ENCODE results near the gene TARS1. TPM values are rescaled to one million over a fixed set of nuclear protein-coding genes. Genes with fewer than 3 reads are reported as not detected.

TARS1 gene
- total RNA-seq, 2 experiments from 2014 or later = 31.3 to 32.0 TPM

DNA sequence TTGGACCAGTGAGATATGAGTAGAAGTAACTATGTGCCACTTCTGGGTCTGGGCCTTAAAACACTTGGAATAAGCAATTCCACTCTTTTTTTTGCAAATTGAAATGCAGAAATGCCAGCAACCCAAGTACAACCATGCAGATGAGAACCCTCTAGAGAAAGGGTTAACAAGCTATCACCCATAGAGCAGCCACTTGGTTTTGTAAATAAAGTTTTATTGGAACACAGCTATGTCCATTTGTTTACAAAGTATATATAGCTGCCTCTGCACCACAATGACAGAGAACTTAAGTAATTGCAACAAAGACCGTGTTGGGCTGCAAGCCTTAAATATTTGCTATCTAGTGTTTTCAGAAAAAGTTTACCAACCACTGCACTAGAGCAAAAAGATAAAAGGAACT is 9.8 kb upstream of the TARS1 start:
- ChIA-PET CTCF (interaction anchor here (0.8 kb wide), 1 partner anchor 11 kb away, joined by 3 read pairs; no protein-coding TSS in a partner anchor), POLR2A (no interaction called here)
- no peak overlapping the region for H3K4me3 Mint-ChIP-seq

DNA sequence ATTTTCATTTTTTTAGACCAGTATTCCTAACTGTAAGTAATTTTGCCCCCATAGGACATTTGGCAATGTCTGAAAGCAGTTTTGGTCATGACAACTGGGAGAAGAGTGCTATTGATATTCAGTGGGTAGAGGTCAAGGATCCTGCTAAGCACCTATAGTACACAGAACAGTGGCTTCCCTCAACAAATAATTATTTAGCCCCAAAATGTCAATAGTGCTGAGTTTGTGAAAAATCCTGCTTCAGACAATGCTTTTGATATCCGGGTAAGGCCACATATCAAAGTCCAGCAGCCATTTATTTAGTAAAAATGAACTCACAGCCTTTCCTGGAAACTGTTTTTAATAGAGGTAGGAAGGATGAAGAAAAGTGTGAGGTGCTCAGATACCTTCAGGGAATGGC is 8.1 kb upstream of the TARS1 start:
- H3K36me3 Mint-ChIP-seq (ENCODE audit: low read depth) = no peaks in the 10 kb centered on the region
- no peaks in the 10 kb centered on the region for H3K9me3 Mint-ChIP-seq
- H3K4me3 Mint-ChIP-seq = no peak overlapping the region
- ChIA-PET POLR2A (no interaction called here), CTCF (no interaction called here)
- Histone ChIP-seq H3K9me3 (ENCODE audit: control insufficient read depth in 1 of 2, insufficient read depth in 1 of 2, low read length in 2 of 2) (no peaks in the 10 kb centered on the region), H3K27me3 (ENCODE audit: control insufficient read depth in 1 of 2, insufficient read depth in 2 of 2, low read length in 2 of 2) (peaks cover 0 to 5% of the 10 kb centered on the region in 2 experiments), H3K36me3 (ENCODE audit: insufficient read depth, low read length) (no peaks in the 10 kb centered on the region), H3K4me3 (ENCODE audit: low read length) (no peak overlapping the region), H3K4me1 (ENCODE audit: insufficient read depth, low read length) (peaks cover 2% of the 10 kb centered on the region), H3K27ac (ENCODE audit: low read depth in 1 of 2, low read length in 2 of 2) (no peak overlapping the region)
- TF ChIP-seq, protein P1, sequence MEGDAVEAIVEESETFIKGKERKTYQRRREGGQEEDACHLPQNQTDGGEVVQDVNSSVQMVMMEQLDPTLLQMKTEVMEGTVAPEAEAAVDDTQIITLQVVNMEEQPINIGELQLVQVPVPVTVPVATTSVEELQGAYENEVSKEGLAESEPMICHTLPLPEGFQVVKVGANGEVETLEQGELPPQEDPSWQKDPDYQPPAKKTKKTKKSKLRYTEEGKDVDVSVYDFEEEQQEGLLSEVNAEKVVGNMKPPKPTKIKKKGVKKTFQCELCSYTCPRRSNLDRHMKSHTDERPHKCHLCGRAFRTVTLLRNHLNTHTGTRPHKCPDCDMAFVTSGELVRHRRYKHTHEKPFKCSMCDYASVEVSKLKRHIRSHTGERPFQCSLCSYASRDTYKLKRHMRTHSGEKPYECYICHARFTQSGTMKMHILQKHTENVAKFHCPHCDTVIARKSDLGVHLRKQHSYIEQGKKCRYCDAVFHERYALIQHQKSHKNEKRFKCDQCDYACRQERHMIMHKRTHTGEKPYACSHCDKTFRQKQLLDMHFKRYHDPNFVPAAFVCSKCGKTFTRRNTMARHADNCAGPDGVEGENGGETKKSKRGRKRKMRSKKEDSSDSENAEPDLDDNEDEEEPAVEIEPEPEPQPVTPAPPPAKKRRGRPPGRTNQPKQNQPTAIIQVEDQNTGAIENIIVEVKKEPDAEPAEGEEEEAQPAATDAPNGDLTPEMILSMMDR (IDR thresholded peaks at IDR 0.05) = no peak
- H3K4me1 Mint-ChIP-seq (ENCODE audit: low read depth) = peaks cover 7% of the 10 kb centered on the region
- no peak for ATAC-seq (ENCODE audit: poor library complexity)
- no peak overlapping the region for H3K27ac Mint-ChIP-seq
- no peak for DNase-seq
- intact Hi-C loops (cut with DNase I, micrococcal nuclease) = loop anchor here in 1 of 2 experiments (10.0 kb wide), 1 partner anchor 162 kb away; no protein-coding TSS in a partner anchor
- peaks cover 7% of the 10 kb centered on the region for H3K27me3 Mint-ChIP-seq

More for the DNA sequence above, 9.8 kb upstream of the TARS1 start:
- Histone ChIP-seq H3K4me1 (ENCODE audit: insufficient read depth, low read length) (peaks cover 2% of the 10 kb centered on the region), H3K27ac (ENCODE audit: low read depth in 1 of 2, low read length in 2 of 2) (no peak overlapping the region), H3K9me3 (ENCODE audit: control insufficient read depth in 1 of 2, insufficient read depth in 1 of 2, low read length in 2 of 2) (no peaks in the 10 kb centered on the region), H3K27me3 (ENCODE audit: control insufficient read depth in 1 of 2, insufficient read depth in 2 of 2, low read length in 2 of 2) (peaks cover 4 to 9% of the 10 kb centered on the region in 2 experiments), H3K36me3 (ENCODE audit: insufficient read depth, low read length) (no peaks in the 10 kb centered on the region), H3K4me3 (ENCODE audit: low read length) (no peak overlapping the region)
- Mint-ChIP-seq H3K9me3 (no peaks in the 10 kb centered on the region), H3K36me3 (ENCODE audit: low read depth) (no peaks in the 10 kb centered on the region), H3K27me3 (peaks cover 24% of the 10 kb centered on the region), H3K4me1 (ENCODE audit: low read depth) (peaks cover 5% of the 10 kb centered on the region), H3K27ac (no peak overlapping the region)
- no peak for ATAC-seq (ENCODE audit: poor library complexity)
- intact Hi-C loops (cut with DNase I, micrococcal nuclease) = loop anchor here in 1 of 2 experiments (10.0 kb wide), 1 partner anchor 164 kb away; no protein-coding TSS in a partner anchor
- TF ChIP-seq, protein P1 (IDR thresholded peaks at IDR 0.05) = no peak
- no peak for DNase-seq

DNA sequence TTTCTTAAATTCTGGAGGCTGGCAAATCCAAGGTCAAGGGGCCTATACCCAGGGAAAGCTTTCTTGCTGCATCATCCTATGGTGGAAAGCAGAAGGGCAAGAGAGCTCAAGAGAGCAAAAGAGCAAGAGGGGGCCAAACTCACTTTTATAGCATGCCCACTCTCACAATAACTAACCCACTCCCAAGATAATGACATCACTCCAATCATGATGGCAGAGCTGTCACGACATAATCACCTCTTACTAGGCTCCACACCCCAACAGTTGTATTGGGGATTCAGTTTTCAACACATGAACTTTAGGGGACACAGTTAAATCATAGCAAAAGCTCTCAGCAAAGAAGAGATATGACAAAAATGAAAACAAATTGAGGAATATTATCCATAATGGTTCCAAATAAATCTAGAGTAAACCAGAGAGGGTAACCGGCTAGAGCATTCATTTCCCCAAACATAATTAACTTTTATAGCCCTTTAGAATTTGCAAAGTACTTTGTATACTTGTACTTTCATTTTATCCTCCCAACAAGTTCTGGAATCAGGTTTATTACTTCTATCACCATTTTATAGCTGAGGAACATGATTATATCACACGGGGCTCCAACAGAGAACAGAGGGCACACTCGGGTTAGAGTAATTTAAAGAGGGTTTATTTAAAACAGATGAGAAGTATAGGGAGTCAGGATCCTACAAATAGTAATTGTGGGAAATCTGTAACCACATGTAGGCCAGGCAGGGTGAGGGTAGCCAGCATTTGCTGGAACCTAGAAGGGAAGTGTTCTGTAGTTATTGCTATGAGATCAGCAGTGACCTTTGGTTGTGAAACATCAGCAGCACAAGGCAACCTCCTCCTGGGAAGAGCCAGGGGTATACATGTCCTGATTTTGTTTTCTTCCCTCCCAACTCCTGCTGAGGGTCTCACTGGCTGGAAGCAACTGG is 7.2 kb upstream of the TARS1 start:
- DNase-seq = no peak
- TF ChIP-seq, protein P1 (IDR thresholded peaks at IDR 0.05) = no peak
- intact Hi-C loops (cut with DNase I, micrococcal nuclease) = loop anchor here in 1 of 2 experiments (1.0 to 10.0 kb wide), 2 partner anchors 161 to 500 kb away; no protein-coding TSS in a partner anchor
- peaks cover 2% of the 10 kb centered on the region for H3K27me3 Mint-ChIP-seq
- ChIA-PET CTCF (no interaction called here), POLR2A (no interaction called here)
- Histone ChIP-seq H3K4me3 (ENCODE audit: low read length) (no peak overlapping the region), H3K9me3 (ENCODE audit: control insufficient read depth in 1 of 2, insufficient read depth in 1 of 2, low read length in 2 of 2) (no peaks in the 10 kb centered on the region), H3K4me1 (ENCODE audit: insufficient read depth, low read length) (peaks cover 2% of the 10 kb centered on the region), H3K36me3 (ENCODE audit: insufficient read depth, low read length) (no peaks in the 10 kb centered on the region), H3K27ac (ENCODE audit: low read depth in 1 of 2, low read length in 2 of 2) (no peak overlapping the region), H3K27me3 (ENCODE audit: control insufficient read depth in 1 of 2, insufficient read depth in 2 of 2, low read length in 2 of 2) (no peaks in the 10 kb centered on the region)
- ATAC-seq (ENCODE audit: poor library complexity) = no peak
- peaks cover 7% of the 10 kb centered on the region for H3K4me1 Mint-ChIP-seq (ENCODE audit: low read depth)
- no peaks in the 10 kb centered on the region for H3K36me3 Mint-ChIP-seq (ENCODE audit: low read depth)
- H3K27ac Mint-ChIP-seq = no peak overlapping the region
- no peak overlapping the region for H3K4me3 Mint-ChIP-seq
- H3K9me3 Mint-ChIP-seq = no peaks in the 10 kb centered on the region

Measured in CD4-positive, alpha-beta T cell (primary cell).